Ovary (tissue), 9 donors: ENCODE data around the gene MGAT5. TPM values are rescaled to one million over a fixed set of nuclear protein-coding genes. Genes with fewer than 3 reads are reported as not detected.

Experiments
- DNase-seq, 5 donors: peaks; one replicate each; pipeline ENCODE4 v3.0.0-alpha.2; 2019 to 2020
- H3K27ac ChIP-seq, 2 donors: fragments of 200-600 bp; one replicate each; pipeline versions ENCODE4 v1.5.1 to v1.8.0; 2019 to 2022
- H3K27me3 ChIP-seq: fragments of 200-600 bp; one replicate; pipeline ENCODE4 v1.8.0; 2022
- H3K36me3 ChIP-seq: fragments of 200-600 bp; sonication (generic); one replicate; pipeline ENCODE4 v1.5.1; 2019
- H3K4me1 ChIP-seq: one replicate; pipeline ENCODE4 v1.8.1; 2013; ENCODE audit warnings: mild to moderate bottlenecking, moderate library complexity; ENCODE audit not compliant: insufficient read depth
- H3K4me3 ChIP-seq: fragments of 200-600 bp; sonication (generic); one replicate; pipeline ENCODE4 v1.5.1; 2017
- H3K9me3 ChIP-seq, 2 donors: fragments of 200-600 bp in 1 of 2; sonication (generic) in 1 of 2; one replicate each; pipeline versions ENCODE4 v1.5.1 to v1.8.1; 2013 to 2019; ENCODE audit warnings: mild to moderate bottlenecking in 1 of 2, moderate library complexity in 1 of 2
- EP300 ChIP-seq: sonication (generic); formaldehyde crosslinking; IDR thresholded peaks from one replicate; pipeline ENCODE4 v1.6.1; 2017; ENCODE audit warnings: antibody characterized with exemption
- POLR2A ChIP-seq: fragments of 450-650 bp; IDR thresholded peaks from one replicate; pipeline ENCODE4 v1.6.1; 2017; ENCODE audit warnings: antibody characterized with exemption, mild to moderate bottlenecking, moderate library complexity
- WGBS, 3 donors: extraction: QIAGEN DNeasy Blood & Tissue Kit in 1 of 3; methylation state at CpG; one replicate each; pipeline versions ENCODE4 v1.1.5 to v1.1.7; 2013 to 2017; 5-methylcytosine and 5-hydroxymethylcytosine counted together
- intact Hi-C, 4 donors: fragments of 100-400 bp; cut with DNase I; formaldehyde crosslinking; loops; one replicate each; pipeline versions ENCODE4 v1.11.0 to v1.15.1; 2022 to 2023
- polyA plus RNA-seq, 2 donors: library from polyadenylated mRNA; stranded (reverse); fragments of 200-250 nt in 1 of 2; fragments of 350-450 nt in 1 of 2; fragmentation: Illumina TruSeq in 1 of 2; extraction: RNeasy Lipid Tissue Mini Kit (QIAGEN cat#74804) in 1 of 2; gene quantifications; one replicate each; pipeline ENCODE4 v1.2.3, GENCODE V29; 2013 to 2014
- total RNA-seq, 7 donors: library from RNA; depleted of rRNA in 2 of 7; stranded (reverse); fragments of >200 nt in 2 of 7; fragmentation: NEBNext Ultra II Directional in 3 of 7; extraction: Animal tissue kit (Norgen Biotek cat#: 25700) in 3 of 7; gene quantifications; one replicate each; pipeline versions ENCODE4 v1.1.0 to v1.2.4, GENCODE V29; 2016 to 2023
- TF ChIP-seq, protein P1 (sequence below), 3 donors: fragments of 450-650 bp in 2 of 3; fragments of 200-600 bp in 1 of 3; IDR thresholded peaks; one replicate each; pipeline versions ENCODE4 v1.5.1 to v1.8.0; 2016 to 2022; ENCODE audit warnings: antibody characterized with exemption in 3 of 3, mild to moderate bottlenecking in 1 of 3
- donor health status: DM: no; HTN: no; CAD: no; lungs with moderate emphysema.
- donor health status: DM: no; HTN: no; CAD: no.
- donor health status: Bipolar disorder and iron deficiency.
- donor health status: DM: yes; HTN: yes; CAD: no.
- donor health status: DM: no; HTN: no; CAD: no.
- donor health status: DM: yes; HTN: yes; CAD: no.

The MGAT5 gene
- total and polyA plus RNA-seq, 9 donors: 11.3 to 61.2 (median 32.4) TPM

DNA sequence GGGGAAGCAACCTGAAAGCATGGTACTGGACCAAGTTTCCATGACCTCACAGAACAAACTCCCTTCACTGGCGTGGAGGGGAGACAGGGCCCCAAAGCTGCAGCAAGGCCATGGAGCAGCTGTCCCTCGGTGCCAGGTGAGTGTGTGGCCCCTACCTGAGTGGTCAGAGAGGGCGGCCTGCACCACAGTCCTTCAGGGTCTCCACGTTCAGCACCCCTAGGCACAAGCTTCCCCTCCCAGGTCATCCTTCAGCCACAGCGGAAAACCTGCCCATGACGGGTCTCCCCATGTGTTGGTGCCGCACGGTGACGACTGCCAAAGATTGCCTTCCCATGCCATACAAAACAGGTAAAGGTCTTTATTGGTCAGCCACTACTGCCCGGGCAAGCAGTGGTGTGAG lies 201.6 kb downstream of the MGAT5 start:
- Histone ChIP-seq H3K27ac (no peak overlapping the region), H3K4me1 (no peaks in the 10 kb centered on the region), H3K27me3 (no peaks in the 10 kb centered on the region), H3K9me3 (no peaks in the 10 kb centered on the region), H3K4me3 (no peak overlapping the region), H3K36me3 (no peaks in the 10 kb centered on the region)
- 84 to 94% (median 90%) methylated on average over 10 of the region's 10 CpGs for WGBS, 3 donors
- no peak for DNase-seq
- intact Hi-C loops: loop anchor here in 2 of 4 donors (5.0 to 10.0 kb wide), 2 partner anchors 437 to 449 kb away; no protein-coding TSS in a partner anchor
- TF ChIP-seq EP300 (no peak), POLR2A (no peak)
- TF ChIP-seq, protein P1, sequence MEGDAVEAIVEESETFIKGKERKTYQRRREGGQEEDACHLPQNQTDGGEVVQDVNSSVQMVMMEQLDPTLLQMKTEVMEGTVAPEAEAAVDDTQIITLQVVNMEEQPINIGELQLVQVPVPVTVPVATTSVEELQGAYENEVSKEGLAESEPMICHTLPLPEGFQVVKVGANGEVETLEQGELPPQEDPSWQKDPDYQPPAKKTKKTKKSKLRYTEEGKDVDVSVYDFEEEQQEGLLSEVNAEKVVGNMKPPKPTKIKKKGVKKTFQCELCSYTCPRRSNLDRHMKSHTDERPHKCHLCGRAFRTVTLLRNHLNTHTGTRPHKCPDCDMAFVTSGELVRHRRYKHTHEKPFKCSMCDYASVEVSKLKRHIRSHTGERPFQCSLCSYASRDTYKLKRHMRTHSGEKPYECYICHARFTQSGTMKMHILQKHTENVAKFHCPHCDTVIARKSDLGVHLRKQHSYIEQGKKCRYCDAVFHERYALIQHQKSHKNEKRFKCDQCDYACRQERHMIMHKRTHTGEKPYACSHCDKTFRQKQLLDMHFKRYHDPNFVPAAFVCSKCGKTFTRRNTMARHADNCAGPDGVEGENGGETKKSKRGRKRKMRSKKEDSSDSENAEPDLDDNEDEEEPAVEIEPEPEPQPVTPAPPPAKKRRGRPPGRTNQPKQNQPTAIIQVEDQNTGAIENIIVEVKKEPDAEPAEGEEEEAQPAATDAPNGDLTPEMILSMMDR (IDR thresholded peaks at IDR 0.05): no peak

DNA sequence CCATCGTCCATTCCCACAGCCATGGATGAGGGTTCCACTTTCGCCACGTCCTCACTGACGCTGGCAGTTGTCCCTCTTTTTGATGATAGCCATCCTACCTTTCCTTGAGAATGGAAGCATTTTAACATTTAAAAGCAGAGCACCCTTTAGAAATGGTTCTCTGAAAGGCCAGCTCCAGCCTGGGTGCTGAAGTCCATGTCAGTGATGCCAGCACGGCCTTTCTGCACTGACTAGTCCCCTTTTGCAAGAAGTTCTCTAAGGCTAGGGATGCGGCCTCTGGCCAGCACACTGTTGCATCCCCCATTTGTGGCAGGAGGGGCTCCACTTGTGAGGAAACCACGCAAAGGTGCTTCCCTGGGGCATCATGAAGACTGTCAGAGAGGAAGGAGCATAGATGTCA lies 203.5 kb downstream of the MGAT5 start:
- no peaks in the 10 kb centered on the region for H3K9me3 ChIP-seq
- no peak overlapping the region for H3K27ac ChIP-seq
- intact Hi-C loops: loop anchor here in 2 of 4 donors (5.0 to 10.0 kb wide), 2 partner anchors 435 to 447 kb away; no protein-coding TSS in a partner anchor
- H3K4me3 ChIP-seq: no peak overlapping the region
- TF ChIP-seq POLR2A (no peak), EP300 (no peak)
- TF ChIP-seq, protein P1 (IDR thresholded peaks at IDR 0.05): no peak
- H3K4me1 ChIP-seq: no peaks in the 10 kb centered on the region
- H3K36me3 ChIP-seq: no peaks in the 10 kb centered on the region
- DNase-seq: no peak
- H3K27me3 ChIP-seq: no peaks in the 10 kb centered on the region
- WGBS, 3 donors: 94 to 96% (median 95%) methylated on average over 7 of the region's 7 CpGs

DNA sequence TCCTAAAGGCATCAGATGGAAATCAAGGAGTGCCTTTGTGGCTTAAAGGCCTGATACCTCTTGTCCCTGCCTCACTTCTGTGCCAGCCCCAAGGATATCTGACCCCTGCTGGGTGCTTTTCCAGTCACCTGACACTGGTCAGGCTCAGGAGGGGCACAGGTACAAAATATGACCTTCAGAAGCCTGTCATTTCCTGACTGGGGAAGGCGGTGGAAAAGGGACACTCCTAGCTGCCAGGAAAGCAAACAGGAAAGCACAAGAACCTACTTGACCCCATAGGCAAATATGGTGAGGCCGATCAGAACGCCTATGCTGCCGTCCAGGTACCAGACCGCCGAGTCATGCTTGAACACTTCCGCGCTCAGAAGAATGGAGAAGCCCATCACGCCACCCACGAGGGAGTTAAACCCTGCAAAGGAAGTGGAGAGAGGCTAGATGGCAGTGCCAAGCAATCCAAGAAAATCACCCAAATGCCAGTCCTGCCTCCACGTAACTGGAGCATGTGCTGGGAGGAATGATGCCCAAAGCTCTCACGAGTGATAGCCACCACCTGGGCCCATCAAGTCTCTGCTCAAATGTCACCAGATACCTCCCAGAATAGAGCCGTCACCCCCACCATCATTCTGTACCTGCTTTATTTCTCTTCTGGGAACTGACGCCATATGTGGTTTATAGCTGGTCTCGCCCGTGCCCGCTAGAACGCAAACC lies 204.0 kb downstream of the MGAT5 start:
- intact Hi-C loops: loop anchor here in 2 of 4 donors (5.0 to 10.0 kb wide), 2 partner anchors 434 to 447 kb away; no protein-coding TSS in a partner anchor
- no peak for DNase-seq
- WGBS, 3 donors: 87 to 91% (median 88%) methylated on average over 18 of the region's 18 CpGs
- Histone ChIP-seq H3K36me3 (no peaks in the 10 kb centered on the region), H3K4me1 (no peaks in the 10 kb centered on the region), H3K9me3 (no peaks in the 10 kb centered on the region), H3K27ac (no peak overlapping the region), H3K4me3 (no peak overlapping the region), H3K27me3 (no peaks in the 10 kb centered on the region)
- TF ChIP-seq EP300 (no peak), POLR2A (no peak)
- TF ChIP-seq, protein P1 (IDR thresholded peaks at IDR 0.05): no peak

DNA sequence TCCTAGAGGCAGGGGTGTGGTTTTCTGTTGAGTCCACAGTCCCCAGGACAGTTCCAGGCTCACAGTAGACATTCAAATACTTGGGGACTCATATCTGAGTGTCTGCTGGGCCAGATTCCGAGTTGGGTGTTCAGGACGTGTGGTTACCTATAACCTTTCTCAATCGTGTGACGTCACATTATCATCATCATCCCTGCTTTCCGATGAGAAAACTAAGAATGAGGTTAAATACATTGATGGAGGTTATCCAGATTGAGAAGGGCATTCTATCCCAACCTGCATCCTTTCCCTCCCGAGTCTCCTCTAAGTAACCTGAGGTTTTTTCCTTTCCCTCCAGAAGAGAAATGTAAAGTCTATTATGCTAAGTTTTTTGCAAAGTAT lies 204.6 kb downstream of the MGAT5 start:
- intact Hi-C loops: loop anchor here in 2 of 4 donors (5.0 to 10.0 kb wide), 2 partner anchors 434 to 446 kb away; no protein-coding TSS in a partner anchor

More for the DNA sequence above, 204.6 kb downstream of the MGAT5 start:
- no peak for DNase-seq
- 91 to 95% (median 93%) methylated on average over 6 of the region's 6 CpGs for WGBS, 3 donors
- TF ChIP-seq, protein P1 (IDR thresholded peaks at IDR 0.05): no peak
- TF ChIP-seq POLR2A: no peak
- no peak for TF ChIP-seq EP300
- Histone ChIP-seq H3K4me3 (no peak overlapping the region), H3K27ac (no peak overlapping the region), H3K4me1 (no peaks in the 10 kb centered on the region), H3K9me3 (no peaks in the 10 kb centered on the region), H3K27me3 (no peaks in the 10 kb centered on the region), H3K36me3 (no peaks in the 10 kb centered on the region)
